ENCODE results near the gene PTPRS. TPM values are rescaled to one million over a fixed set of nuclear protein-coding genes. Genes with fewer than 3 reads are reported as not detected.

PTPRS gene
- total and polyA plus RNA-seq, 2 of the 8 experiments (the other 6 are each of a cell fraction or from before 2014, with no cell fraction given): 96.8 to 223 TPM

DNA sequence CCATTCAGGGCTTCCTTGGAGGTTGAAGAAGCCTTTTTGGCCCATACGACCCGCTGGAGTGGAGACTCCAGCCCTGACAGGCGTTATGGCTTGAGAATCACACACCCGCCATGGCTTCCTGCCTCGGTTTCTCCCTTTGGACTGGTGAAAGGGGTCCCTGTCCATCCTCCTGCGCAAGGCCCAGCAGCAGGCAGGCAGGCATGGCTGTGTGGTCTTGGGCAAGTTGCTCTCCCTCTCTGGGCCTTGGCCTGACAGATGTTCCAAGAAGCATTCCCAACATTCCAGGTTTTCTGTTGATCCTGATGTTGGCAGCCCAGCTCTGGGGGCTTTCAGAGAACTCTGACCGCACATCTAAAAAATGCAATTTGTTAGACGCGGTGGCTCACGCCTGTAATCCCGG, 8.1 kb downstream of the PTPRS start:
- Histone ChIP-seq H2BK12ac (ENCODE audit: low read depth, low read length) (no peak overlapping the region), H2BK120ac (replicated peaks; ENCODE audit: low read depth, low read length) (no peak overlapping the region), H3K56ac (replicated peaks; ENCODE audit: insufficient read length, low read depth, low read length) (no peak overlapping the region), H3K23ac (ENCODE audit: insufficient read length) (no peak overlapping the region), H3K4me1 (replicated peaks in 1 of 4; ENCODE audit: control insufficient read depth in 3 of 4, insufficient read depth in 4 of 4, low read length in 3 of 4) (peaks cover 2 to 11% (median 5%) of the 10 kb centered on the region in 4 experiments), H3K4ac (replicated peaks; ENCODE audit: insufficient read length, low read depth, low read length) (no peak overlapping the region), H3K79me1 (ENCODE audit: low read depth, low read length) (peaks cover 27% of the 10 kb centered on the region), H2BK15ac (ENCODE audit: low read length) (0 out of 2 replicates have a peak overlapping the region, but pooled peaks have one; percentile 10), H3K23me2 (ENCODE audit: low read depth, low read length) (no peaks in the 10 kb centered on the region), H2AK5ac (ENCODE audit: low read depth, low read length) (no peak overlapping the region), H3K27ac (ENCODE audit: low read depth, low read length) (no peak overlapping the region), H3K36me3 (ENCODE audit: control insufficient read depth in 2 of 4, insufficient read depth in 4 of 4, low read length in 3 of 4) (peaks cover 0 to 3% (median 1%) of the 10 kb centered on the region in 4 experiments; a peak in 1 of 8 replicates), H4K8ac (ENCODE audit: extremely low read depth, insufficient read depth, low read length) (no peak overlapping the region), H2BK5ac (ENCODE audit: low read depth, low read length) (no peak overlapping the region), H3K9me3 (ENCODE audit: insufficient read depth in 2 of 2, low read depth in 1 of 2, low read length in 1 of 2) (no peaks in the 10 kb centered on the region), H4K5ac (ENCODE audit: insufficient read length, low read depth, low read length) (no peak overlapping the region), H3K9ac (replicated peaks in 1 of 4; ENCODE audit: extremely low read depth in 1 of 4, low read depth in 3 of 4, low read length in 3 of 4) (no peak overlapping the region), H4K91ac (replicated peaks; ENCODE audit: insufficient read length, low read length) (no peak overlapping the region), H3K4me2 (ENCODE audit: insufficient read depth in 1 of 2, low read depth in 2 of 2, low read length in 2 of 2) (no peak overlapping the region), H3K18ac (ENCODE audit: extremely low read depth, low read length) (no peak overlapping the region), H3K4me3 (ENCODE audit: extremely low read depth in 1 of 4, insufficient read depth in 2 of 4, low read depth in 3 of 4, low read length in 4 of 4) (no peak overlapping the region), H2BK20ac (ENCODE audit: low read length) (no peak overlapping the region), H3K27me3 (replicated peaks in 1 of 4; ENCODE audit: control insufficient read depth in 3 of 4, extremely low read depth in 1 of 4, insufficient read depth in 3 of 4, low read length in 3 of 4) (no peaks in the 10 kb centered on the region), H4K20me1 (replicated peaks in 1 of 2; ENCODE audit: control insufficient read depth in 1 of 2, insufficient read depth in 2 of 2, low read length in 2 of 2) (peaks cover 45 to 52% of the 10 kb centered on the region in 2 experiments), H2AFZ (ENCODE audit: low read length) (no peak overlapping the region), H3K79me2 (ENCODE audit: control insufficient read depth in 1 of 2, insufficient read depth in 2 of 2, low read length in 2 of 2) (peaks cover 12 to 92% of the 10 kb centered on the region in 2 experiments), H3K14ac (ENCODE audit: insufficient read length) (no peak overlapping the region)
- no peak for TF ChIP-seq ZNF274 (IDR thresholded peaks at IDR 0.05; ENCODE audit: borderline replicate concordance, extremely low read depth, low read length)
- 0 out of 2 replicates have a peak, but pooled peaks have one; percentile 26 for TF ChIP-seq TEAD4 (IDR thresholded peaks at IDR 0.05; ENCODE audit: low read depth, low read length)
- no peak for TF ChIP-seq SRF (IDR thresholded peaks at IDR 0.05; ENCODE audit: low read depth, low read length)
- TF ChIP-seq TAF7 (optimal IDR thresholded peaks at IDR 0.05; ENCODE audit: borderline replicate concordance, low read depth, low read length): no peak
- ChIA-PET POLR2A (ENCODE audit: partially characterized antibody) (interaction anchor here (1.7 kb wide), 1 partner anchor 20 kb away, joined by 5 read pairs; no protein-coding TSS in a partner anchor), CTCF (ENCODE audit: partially characterized antibody) (interaction anchor here (1.3 to 1.4 kb wide), 2 partner anchors 17 to 155 kb away, joined by 4 to 8 read pairs; no protein-coding TSS in a partner anchor)
- FAIRE-seq (no peak), DNase-seq (ENCODE audit: low read depth in 1 of 2, low spot score in 2 of 2) (no peak)
- WGBS, 2 experiments (ENCODE audit: extremely low coverage in 1 of 2, insufficient coverage in 1 of 2, insufficient read length in 1 of 2, insufficient replicate concordance in 2 of 2, low coverage in 1 of 2, low lambda C conversion rate in 2 of 2, missing lambda C conversion rate in 1 of 2): 93% methylated on average over 11 of the region's 11 CpGs; no CpG with 5 or more reads in 1 of the 2 experiments

All from H1 (cell line).